GM23338 (cell line): Measurements from ENCODE around the gene PCBP3. TPM values are rescaled to one million over a fixed set of nuclear protein-coding genes. Genes with fewer than 3 reads are reported as not detected.

Experiments used
- ATAC-seq: fragments of 200-7000 bp; cut with Tn5 transposase; 3 replicates; pipeline ENCODE4 v1.9.1; 2020
- DNase-seq: peaks from one replicate; pipeline ENCODE4 v3.0.0-alpha.2; 2015; ENCODE audit warnings: low spot score
- H2AFZ ChIP-seq: fragments of 200-600 bp; sonication (generic); 2 replicates; pipeline ENCODE4 v1.8.0; 2016; ENCODE audit warnings: antibody characterized with exemption, mild to moderate bottlenecking, moderate library complexity
- H3F3A ChIP-seq: fragments of 200-600 bp; sonication (generic); replicated peaks from 2 replicates; pipeline ENCODE4 v1.8.0; 2017; ENCODE audit warnings: antibody characterized with exemption, mixed run types, low read depth
- H3K27ac ChIP-seq: fragments of 200-600 bp; sonication (generic); 2 replicates; pipeline ENCODE4 v1.6.1; 2016; ENCODE audit warnings: low read depth
- H3K27me3 ChIP-seq: fragments of 200-600 bp; sonication (generic); 2 replicates; pipeline ENCODE4 v1.8.0; 2016; ENCODE audit warnings: mild to moderate bottlenecking, mixed run types, moderate library complexity; ENCODE audit not compliant: insufficient read depth
- H3K36me3 ChIP-seq: fragments of 200-600 bp; sonication (generic); 2 replicates; pipeline ENCODE4 v1.8.0; 2016; ENCODE audit warnings: mild to moderate bottlenecking; ENCODE audit not compliant: insufficient read depth
- H3K4me1 ChIP-seq: fragments of 200-600 bp; sonication (generic); 2 replicates; pipeline ENCODE4 v1.8.0; 2016; ENCODE audit warnings: mild to moderate bottlenecking, moderate library complexity; ENCODE audit not compliant: insufficient read depth
- H3K4me2 ChIP-seq: fragments of 200-600 bp; sonication (generic); 2 replicates; pipeline ENCODE4 v1.7.1; 2017; ENCODE audit warnings: mixed run types
- H3K4me3 ChIP-seq: fragments of 200-600 bp; sonication (generic); 2 replicates; pipeline ENCODE4 v1.6.1; 2016; ENCODE audit warnings: mixed run types
- H3K79me2 ChIP-seq: fragments of 200-600 bp; sonication (generic); replicated peaks from 2 replicates; pipeline ENCODE4 v1.8.0; 2017; ENCODE audit warnings: mild to moderate bottlenecking; ENCODE audit not compliant: insufficient read depth
- H3K9me2 ChIP-seq: fragments of 200-600 bp; sonication (generic); 2 replicates; pipeline ENCODE4 v1.8.0; 2017; ENCODE audit not compliant: insufficient read depth
- H4K20me1 ChIP-seq: fragments of 200-600 bp; sonication (generic); replicated peaks from 2 replicates; pipeline ENCODE4 v1.8.0; 2017; ENCODE audit warnings: mild to moderate bottlenecking; ENCODE audit not compliant: insufficient read depth
- H3K27ac Mint-ChIP-seq: 2 replicates; pipeline ENCODE4 v1.8.0; 2020; ENCODE audit warnings: inconsistent platforms, mild to moderate bottlenecking, moderate library complexity, mixed read lengths
- H3K27me3 Mint-ChIP-seq: 3 replicates; pipeline ENCODE4 v1.8.0; 2022; ENCODE audit warnings: low read depth, mild to moderate bottlenecking, moderate library complexity, mixed read lengths, inconsistent platforms; ENCODE audit not compliant: insufficient read depth, poor library complexity
- H3K36me3 Mint-ChIP-seq: 3 replicates; pipeline ENCODE4 v1.8.0; 2021; ENCODE audit warnings: low read depth, mild to moderate bottlenecking, inconsistent platforms, moderate library complexity, mixed read lengths
- H3K4me1 Mint-ChIP-seq: 3 replicates; pipeline ENCODE4 v1.8.0; 2020; ENCODE audit warnings: mild to moderate bottlenecking, inconsistent platforms, mixed read lengths
- H3K4me3 Mint-ChIP-seq: 3 replicates; pipeline ENCODE4 v1.8.0; 2021; ENCODE audit warnings: moderate library complexity, mild to moderate bottlenecking, inconsistent platforms, mixed read lengths
- H3K9me3 Mint-ChIP-seq: 3 replicates; pipeline ENCODE4 v1.8.0; 2020; ENCODE audit warnings: moderate library complexity, mild to moderate bottlenecking, inconsistent platforms, mixed read lengths
- ETS1 ChIP-seq: IDR thresholded peaks from 2 replicates; pipeline ENCODE4 v1.6.1; 2016; ENCODE audit warnings: antibody characterized with exemption
- JUNB ChIP-seq: IDR thresholded peaks from one replicate; pipeline ENCODE4 v1.6.1; 2016; ENCODE audit warnings: antibody characterized with exemption; ENCODE audit not compliant: unreplicated experiment
- POLR2AphosphoS5 ChIP-seq: IDR thresholded peaks from 2 replicates; pipeline ENCODE4 v1.6.1; 2016; ENCODE audit warnings: antibody characterized with exemption, low read depth
- ZNF462 ChIP-seq: fragments of 250-450 bp; sonication (Bioruptor Pico); IDR thresholded peaks from 2 replicates; pipeline ENCODE4 v1.5.0; 2020; ENCODE audit warnings: mild to moderate bottlenecking, moderate library complexity
- polyA plus RNA-seq: library from polyadenylated mRNA; unstranded; fragments of >200 nt; fragmentation: Nextera tagmentation; extraction: Ambion mirVana; gene quantifications from 2 replicates; pipeline ENCODE4 v1.2.1, GENCODE V29; 2016
- total RNA-seq: library from RNA; depleted of rRNA; stranded (reverse); fragments of >200 nt; shearing (Covaris generic); gene quantifications from 2 replicates; pipeline ENCODE4 v1.2.3, GENCODE V29; 2014
- TF ChIP-seq, protein P1 (sequence below), 2 experiments: fragments of 200-600 bp in 1 of 2; sonication (generic) in 1 of 2; conservative IDR thresholded peaks; 2 replicates each; pipeline versions ENCODE4 v1.5.1 to v1.6.1; 2016 to 2017; ENCODE audit warnings: antibody characterized with exemption in 2 of 2, low read depth in 2 of 2, mild to moderate bottlenecking in 2 of 2, moderate library complexity in 1 of 2
- TF ChIP-seq, protein P2 (sequence below): IDR thresholded peaks from one replicate; pipeline ENCODE4 v1.6.1; 2018; ENCODE audit warnings: antibody characterized with exemption; ENCODE audit not compliant: unreplicated experiment

The PCBP3 gene
- total and polyA plus RNA-seq, 2 experiments from 2014 or later = 7.1 to 9.1 TPM

GRCh38 chr21:45972353-45972715 lies 328.8 kb downstream of the PCBP3 start (continued):
- TF ChIP-seq ZNF462 = no peak

DNA sequence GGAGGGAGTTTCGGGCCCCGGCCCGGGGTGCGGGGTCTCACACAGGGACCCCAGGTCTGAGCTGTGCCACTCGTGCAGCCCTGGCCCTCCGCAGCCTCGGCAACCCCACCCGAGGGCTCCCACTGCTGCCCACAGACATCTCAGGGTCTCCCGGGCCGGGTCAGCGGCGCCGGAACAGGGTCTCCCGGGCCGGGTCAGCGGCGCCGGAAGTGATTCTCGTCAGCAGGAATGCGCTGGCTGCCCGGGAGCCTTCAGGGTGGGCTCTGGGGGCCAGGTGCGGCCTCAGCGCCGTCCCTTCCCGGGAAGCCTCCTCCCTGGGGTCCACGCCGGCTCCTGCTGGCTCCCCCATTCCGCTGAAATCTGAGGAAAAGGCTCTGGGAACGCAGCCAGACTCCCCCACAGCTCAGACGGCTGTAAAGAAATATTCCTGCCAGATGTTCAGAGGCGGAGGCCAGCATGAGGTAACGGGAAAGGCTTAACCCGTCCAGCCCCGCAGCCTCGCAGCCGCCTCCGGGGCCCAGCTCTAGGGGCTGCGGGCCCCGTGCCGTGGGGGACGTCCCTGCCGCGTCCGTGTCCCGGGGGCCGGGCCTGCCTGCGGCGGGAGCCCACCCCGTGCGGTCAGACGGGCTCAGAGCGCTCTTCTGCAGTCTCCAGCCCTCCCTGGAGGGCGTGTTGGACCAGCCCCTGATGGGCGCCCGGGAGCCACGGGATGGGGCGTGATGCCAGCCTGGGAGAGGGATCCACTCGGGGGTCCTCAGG lies 329.4 kb downstream of the PCBP3 start:
- Histone ChIP-seq H3K4me1 (peaks cover 17% of the 10 kb centered on the region), H3K27me3 (peaks cover 8% of the 10 kb centered on the region), H4K20me1 (no peaks in the 10 kb centered on the region), H3F3A (0 out of 2 replicates have a peak, but pooled peaks cover 3% of the 10 kb centered on the region), H3K9me2 (no peaks in the 10 kb centered on the region), H3K79me2 (0 out of 2 replicates have a peak, but pooled peaks cover 2% of the 10 kb centered on the region), H3K4me3 (peak overlapping the region; percentile 85), H2AFZ (peak overlapping the region; percentile 66), H3K4me2 (peak overlapping the region; percentile 99), H3K27ac (no peak overlapping the region), H3K36me3 (no peaks in the 10 kb centered on the region)
- Mint-ChIP-seq H3K36me3 (no peaks in the 10 kb centered on the region; the same call in 2 of the 3 replicates), H3K4me1 (peaks cover 11% of the 10 kb centered on the region), H3K9me3 (no peaks in the 10 kb centered on the region), H3K4me3 (peak overlapping the region; percentile 79; the same call in 2 of the 3 replicates), H3K27me3 (peaks cover 17% of the 10 kb centered on the region), H3K27ac (no peak overlapping the region)
- TF ChIP-seq ETS1 (0 out of 2 replicates have a peak, but pooled peaks have one; percentile 31), POLR2AphosphoS5 (0 out of 2 replicates have a peak, but pooled peaks have one; percentile 34), JUNB (no peak)
- TF ChIP-seq, protein P1, sequence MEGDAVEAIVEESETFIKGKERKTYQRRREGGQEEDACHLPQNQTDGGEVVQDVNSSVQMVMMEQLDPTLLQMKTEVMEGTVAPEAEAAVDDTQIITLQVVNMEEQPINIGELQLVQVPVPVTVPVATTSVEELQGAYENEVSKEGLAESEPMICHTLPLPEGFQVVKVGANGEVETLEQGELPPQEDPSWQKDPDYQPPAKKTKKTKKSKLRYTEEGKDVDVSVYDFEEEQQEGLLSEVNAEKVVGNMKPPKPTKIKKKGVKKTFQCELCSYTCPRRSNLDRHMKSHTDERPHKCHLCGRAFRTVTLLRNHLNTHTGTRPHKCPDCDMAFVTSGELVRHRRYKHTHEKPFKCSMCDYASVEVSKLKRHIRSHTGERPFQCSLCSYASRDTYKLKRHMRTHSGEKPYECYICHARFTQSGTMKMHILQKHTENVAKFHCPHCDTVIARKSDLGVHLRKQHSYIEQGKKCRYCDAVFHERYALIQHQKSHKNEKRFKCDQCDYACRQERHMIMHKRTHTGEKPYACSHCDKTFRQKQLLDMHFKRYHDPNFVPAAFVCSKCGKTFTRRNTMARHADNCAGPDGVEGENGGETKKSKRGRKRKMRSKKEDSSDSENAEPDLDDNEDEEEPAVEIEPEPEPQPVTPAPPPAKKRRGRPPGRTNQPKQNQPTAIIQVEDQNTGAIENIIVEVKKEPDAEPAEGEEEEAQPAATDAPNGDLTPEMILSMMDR (conservative IDR thresholded peaks at IDR 0.05; ENCODE audit: low read depth in 2 of 2) = no peak
- TF ChIP-seq, protein P2, sequence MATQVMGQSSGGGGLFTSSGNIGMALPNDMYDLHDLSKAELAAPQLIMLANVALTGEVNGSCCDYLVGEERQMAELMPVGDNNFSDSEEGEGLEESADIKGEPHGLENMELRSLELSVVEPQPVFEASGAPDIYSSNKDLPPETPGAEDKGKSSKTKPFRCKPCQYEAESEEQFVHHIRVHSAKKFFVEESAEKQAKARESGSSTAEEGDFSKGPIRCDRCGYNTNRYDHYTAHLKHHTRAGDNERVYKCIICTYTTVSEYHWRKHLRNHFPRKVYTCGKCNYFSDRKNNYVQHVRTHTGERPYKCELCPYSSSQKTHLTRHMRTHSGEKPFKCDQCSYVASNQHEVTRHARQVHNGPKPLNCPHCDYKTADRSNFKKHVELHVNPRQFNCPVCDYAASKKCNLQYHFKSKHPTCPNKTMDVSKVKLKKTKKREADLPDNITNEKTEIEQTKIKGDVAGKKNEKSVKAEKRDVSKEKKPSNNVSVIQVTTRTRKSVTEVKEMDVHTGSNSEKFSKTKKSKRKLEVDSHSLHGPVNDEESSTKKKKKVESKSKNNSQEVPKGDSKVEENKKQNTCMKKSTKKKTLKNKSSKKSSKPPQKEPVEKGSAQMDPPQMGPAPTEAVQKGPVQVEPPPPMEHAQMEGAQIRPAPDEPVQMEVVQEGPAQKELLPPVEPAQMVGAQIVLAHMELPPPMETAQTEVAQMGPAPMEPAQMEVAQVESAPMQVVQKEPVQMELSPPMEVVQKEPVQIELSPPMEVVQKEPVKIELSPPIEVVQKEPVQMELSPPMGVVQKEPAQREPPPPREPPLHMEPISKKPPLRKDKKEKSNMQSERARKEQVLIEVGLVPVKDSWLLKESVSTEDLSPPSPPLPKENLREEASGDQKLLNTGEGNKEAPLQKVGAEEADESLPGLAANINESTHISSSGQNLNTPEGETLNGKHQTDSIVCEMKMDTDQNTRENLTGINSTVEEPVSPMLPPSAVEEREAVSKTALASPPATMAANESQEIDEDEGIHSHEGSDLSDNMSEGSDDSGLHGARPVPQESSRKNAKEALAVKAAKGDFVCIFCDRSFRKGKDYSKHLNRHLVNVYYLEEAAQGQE = no peak
- ATAC-seq (peak; percentile 5), DNase-seq (peak; percentile 64)
